Spleen (tissue), 7 donors: Measurements from ENCODE around the gene BCAR3.

Experiments used
- CTCF ChIP-seq, 11 experiments: fragments of 200-600 bp in 7 of 11; fragments of 450-650 bp in 4 of 11; sonication (generic) in 4 of 11; IDR thresholded peaks in 8 of 11; conservative IDR thresholded peaks in 3 of 11; 1 replicate in 7 of 11; 2 replicates in 4 of 11; pipeline versions ENCODE4 v1.4.0 to v1.8.0; 2016 to 2021; ENCODE audit warnings: antibody characterized with exemption in 11 of 11, inconsistent platforms in 4 of 11, mild to moderate bottlenecking in 1 of 11
- POLR2A ChIP-seq, 3 donors: fragments of 450-650 bp; IDR thresholded peaks; one replicate each; pipeline ENCODE4 v1.5.1; 2017; ENCODE audit warnings: antibody characterized with exemption in 3 of 3, mild to moderate bottlenecking in 1 of 3
- POLR2AphosphoS5 ChIP-seq, 3 donors: sonication (generic); formaldehyde crosslinking; IDR thresholded peaks; one replicate each; pipeline ENCODE4 v1.5.1; 2017; ENCODE audit warnings: antibody characterized with exemption in 3 of 3
- donor health status: DM: no; HTN: no; CAD: no; lungs with moderate emphysema.
- donor health status: DM: no; HTN: no; CAD: no.
- donor health status: DM: no; HTN: no; CAD: no.

- TF ChIP-seq CTCF (IDR thresholded peaks at IDR 0.05 in 8 of 11, conservative IDR thresholded peaks at IDR 0.05 in 3 of 11) (no peak), POLR2AphosphoS5 (IDR thresholded peaks at IDR 0.05) (no peak), POLR2A (IDR thresholded peaks at IDR 0.05) (no peak)
Measured at GRCh38 chr1:93651695-93652094, 29.9 kb downstream of the BCAR3 start.
